ENCODE measurements around the gene PACSIN1.

Gene PACSIN1

DNA sequence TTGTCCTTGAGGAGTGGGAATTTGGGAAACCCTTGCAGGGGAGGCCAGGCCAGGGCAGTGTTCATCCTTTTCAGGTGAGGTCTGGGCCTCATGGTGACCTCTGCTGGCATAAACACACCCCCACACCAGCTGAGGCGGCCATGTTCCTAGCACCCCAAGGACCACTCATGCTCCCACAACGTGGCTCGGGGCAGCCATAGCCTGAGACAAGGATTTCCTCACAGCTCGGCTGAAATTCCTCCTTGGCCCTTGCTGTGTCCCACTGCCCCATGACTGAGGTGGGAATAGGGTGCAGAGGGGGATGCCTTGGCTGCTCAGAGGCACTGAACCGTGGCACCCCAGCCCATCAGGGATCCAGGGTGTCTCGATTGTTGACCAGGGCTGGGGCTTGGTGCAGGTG is 117.6 kb downstream of the PACSIN1 start:
- no peak for DNase-seq (ENCODE audit: low read depth)

DNA sequence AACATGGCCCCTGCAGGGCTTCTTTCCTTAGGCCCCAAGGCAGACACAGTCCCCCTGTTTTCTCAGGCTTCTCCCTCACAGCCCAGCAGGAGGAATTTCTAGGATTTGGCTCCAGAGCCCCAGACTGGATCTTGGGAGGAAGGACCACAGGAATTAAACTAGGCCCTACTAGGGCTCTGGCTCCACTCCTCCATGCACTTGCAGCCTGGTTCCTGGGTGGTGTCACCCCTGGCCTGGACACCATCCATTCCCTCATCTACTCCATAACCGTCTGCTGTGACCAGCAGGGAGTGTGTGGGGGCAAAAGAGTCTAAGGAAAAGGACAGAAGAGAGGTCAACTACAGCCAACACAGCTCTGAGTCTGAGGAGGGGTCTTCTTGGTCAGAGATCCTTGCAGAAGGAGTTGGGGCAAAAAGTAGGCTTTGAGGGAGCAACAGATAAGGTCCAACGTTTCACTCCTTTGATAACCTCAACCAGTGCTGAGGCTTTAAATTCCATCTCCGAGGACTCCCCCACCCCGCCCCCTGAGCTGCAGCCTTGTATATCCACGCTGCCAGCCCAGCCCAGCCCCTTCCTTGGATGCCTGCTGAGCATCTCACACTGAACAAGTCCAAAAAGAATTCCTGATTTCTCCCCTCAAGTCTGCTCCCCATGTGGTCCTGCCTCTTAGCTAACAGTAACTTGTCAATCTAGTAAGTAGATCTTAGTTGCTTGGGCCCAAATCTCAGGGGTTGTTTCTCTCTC is 118.2 kb downstream of the PACSIN1 start:
- DNase-seq (ENCODE audit: low read depth), result no peak

DNA sequence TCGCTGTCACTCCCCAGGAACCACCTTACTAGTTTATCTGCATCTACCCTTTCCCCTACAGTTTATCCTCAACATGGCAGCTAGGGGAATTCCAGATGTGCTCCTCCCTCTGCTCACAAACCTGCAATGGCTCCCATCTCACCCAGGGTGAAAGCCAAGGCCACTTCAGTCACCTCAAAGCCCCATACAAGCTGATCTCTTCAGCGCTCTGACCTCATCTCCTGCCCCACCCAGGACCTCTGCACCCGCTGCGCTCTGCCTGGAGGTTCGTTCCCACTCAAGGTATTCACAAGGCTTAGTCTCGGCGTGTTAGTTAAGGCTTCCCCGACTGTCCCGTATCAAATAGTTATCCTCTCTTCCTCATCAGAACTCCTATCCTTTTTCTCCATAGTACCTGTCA is 118.8 kb downstream of the PACSIN1 start:
- no peak for DNase-seq (ENCODE audit: low read depth)

Measured in activated T-helper 9 cell treated with anti-CD3 and anti-CD28 coated beads, Interleukin-2, amount 50 U/mL, for 16 hours (primary cell).